H1 (cell line): Measurements from ENCODE around the gene UNC119B. TPM values are rescaled to one million over a fixed set of nuclear protein-coding genes. Genes with fewer than 3 reads are reported as not detected.

Source experiments
- FOSL1 ChIP-seq: IDR thresholded peaks from 2 replicates; pipeline ENCODE4 v1.6.1; 2011; ENCODE audit warnings: mild to moderate bottlenecking, low read depth, low read length, moderate library complexity; ENCODE audit not compliant: insufficient read depth
- RFX5 ChIP-seq: IDR thresholded peaks from 2 replicates; pipeline ENCODE4 v1.6.1; 2011; ENCODE audit warnings: low read depth, low read length, improper control_type of control experiment, borderline replicate concordance
- RNF2 ChIP-seq: fragments of 200-900, 300-1000 bp; sonication (generic); IDR thresholded peaks from 2 replicates; pipeline ENCODE4 v1.7.1; 2016; ENCODE audit warnings: borderline replicate concordance, low read depth, mild to moderate bottlenecking, antibody characterized with exemption, low read length; ENCODE audit not compliant: poor library complexity, severe bottlenecking; ENCODE audit errors: missing control alignments
- SIRT6 ChIP-seq: IDR thresholded peaks from one replicate; pipeline ENCODE4 v1.7.1; 2012; ENCODE audit warnings: low read length, inconsistent platforms
- SIX5 ChIP-seq: IDR thresholded peaks from 2 replicates; pipeline ENCODE4 v1.6.1; 2011; ENCODE audit warnings: mild to moderate bottlenecking, low read depth, low read length
- ZNF274 ChIP-seq: IDR thresholded peaks from 2 replicates; pipeline ENCODE4 v1.7.0; 2012; ENCODE audit warnings: low read length, borderline replicate concordance; ENCODE audit errors: extremely low read depth
- polyA plus RNA-seq, 7 experiments: library from polyadenylated mRNA; depleted of rRNA in 3 of 7; stranded (reverse) in 5 of 7; unstranded in 2 of 7; fragments of >200 nt in 5 of 7; fragments of 200-250 nt in 2 of 7; gene quantifications; 1 replicate in 5 of 7; 2 replicates in 1 of 7; 4 replicates in 1 of 7; pipeline versions ENCODE4 v1.2.1 to v1.2.3, GENCODE V29; 2011 to 2013; ENCODE audit warnings: missing spikeins in 2 of 7, mixed read lengths in 2 of 7
- total RNA-seq: library from RNA; stranded (reverse); fragmentation: NEBNext Ultra II Directional; extraction: Animal tissue kit (Norgen Biotek cat#: 25700); gene quantifications from 2 replicates; pipeline ENCODE4 v1.2.1, GENCODE V29; 2021
- TF ChIP-seq, protein P1 (sequence below): IDR thresholded peaks from 2 replicates; pipeline ENCODE4 v1.6.1; 2012; ENCODE audit warnings: low read length, inconsistent platforms

UNC119B gene
- total and polyA plus RNA-seq, 2 of the 8 experiments (the other 6 are each of a cell fraction or from before 2014, with no cell fraction given): 40.5 to 50.1 TPM

- TF ChIP-seq, protein P1, sequence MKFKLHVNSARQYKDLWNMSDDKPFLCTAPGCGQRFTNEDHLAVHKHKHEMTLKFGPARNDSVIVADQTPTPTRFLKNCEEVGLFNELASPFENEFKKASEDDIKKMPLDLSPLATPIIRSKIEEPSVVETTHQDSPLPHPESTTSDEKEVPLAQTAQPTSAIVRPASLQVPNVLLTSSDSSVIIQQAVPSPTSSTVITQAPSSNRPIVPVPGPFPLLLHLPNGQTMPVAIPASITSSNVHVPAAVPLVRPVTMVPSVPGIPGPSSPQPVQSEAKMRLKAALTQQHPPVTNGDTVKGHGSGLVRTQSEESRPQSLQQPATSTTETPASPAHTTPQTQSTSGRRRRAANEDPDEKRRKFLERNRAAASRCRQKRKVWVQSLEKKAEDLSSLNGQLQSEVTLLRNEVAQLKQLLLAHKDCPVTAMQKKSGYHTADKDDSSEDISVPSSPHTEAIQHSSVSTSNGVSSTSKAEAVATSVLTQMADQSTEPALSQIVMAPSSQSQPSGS: no peak
- TF ChIP-seq RNF2 (no peak), SIRT6 (no peak), ZNF274 (no peak), SIX5 (no peak), FOSL1 (no peak), RFX5 (no peak)
Measured at GRCh38 chr12:120719072-120719471, 8.8 kb downstream of the UNC119B start (continued).
